Vagina (tissue), 2 donors: ENCODE results near the gene TPCN2. TPM values are rescaled to one million over a fixed set of nuclear protein-coding genes. Genes with fewer than 3 reads are reported as not detected.
A peak's percentile ranks its signal among the peaks of the same experiment; 100 is the strongest.

ENCODE experiments used
- DNase-seq, 2 donors: peaks; one replicate each; pipeline ENCODE4 v3.0.0-alpha.2; 2017; ENCODE audit errors: extremely low spot score in 2 of 2
- H3K27ac ChIP-seq: fragments of 200-600 bp; sonication (generic); one replicate; pipeline ENCODE4 v1.5.1; 2019
- H3K27me3 ChIP-seq: fragments of 200-600 bp; sonication (generic); one replicate; pipeline ENCODE4 v1.5.1; 2019
- H3K36me3 ChIP-seq, 2 donors: fragments of 200-600 bp; sonication (generic); one replicate each; pipeline ENCODE4 v1.5.1; 2017 to 2019
- H3K4me1 ChIP-seq: fragments of 200-600 bp; sonication (generic); one replicate; pipeline ENCODE4 v1.5.1; 2019
- H3K4me3 ChIP-seq, 2 donors: fragments of 200-600 bp; sonication (generic); 1 replicate in 1 of 2; 2 replicates in 1 of 2; pipeline ENCODE4 v1.5.1; 2016 to 2019
- H3K9me3 ChIP-seq: fragments of 200-600 bp; sonication (generic); one replicate; pipeline ENCODE4 v1.5.1; 2019
- CTCF ChIP-seq, 3 experiments: fragments of 450-650 bp in 2 of 3; fragments of 200-600 bp in 1 of 3; sonication (generic) in 1 of 3; IDR thresholded peaks; one replicate each; pipeline ENCODE4 v1.5.1; 2017 to 2019; ENCODE audit warnings: antibody characterized with exemption in 3 of 3, mild to moderate bottlenecking in 2 of 3, moderate library complexity in 2 of 3
- POLR2A ChIP-seq, 2 donors: fragments of 450-650 bp; IDR thresholded peaks; one replicate each; pipeline ENCODE4 v1.6.1; 2017; ENCODE audit warnings: antibody characterized with exemption in 2 of 2, mild to moderate bottlenecking in 2 of 2, moderate library complexity in 2 of 2
- POLR2AphosphoS5 ChIP-seq, 2 donors: sonication (generic); formaldehyde crosslinking; IDR thresholded peaks; one replicate each; pipeline ENCODE4 v1.9.0; 2017; ENCODE audit warnings: antibody characterized with exemption in 2 of 2, mild to moderate bottlenecking in 2 of 2, low read depth in 1 of 2; ENCODE audit not compliant: insufficient read depth in 1 of 2
- intact Hi-C: fragments of 100-400 bp; cut with DNase I; formaldehyde crosslinking; loops from one replicate; pipeline ENCODE4 v1.15.1; 2023
- total RNA-seq: library from RNA; depleted of rRNA; stranded (reverse); fragments of >200 nt; gene quantifications from one replicate; pipeline ENCODE4 v1.2.3, GENCODE V29; 2016

TPCN2 gene
- total RNA-seq, 1 donor from 2014 or later = 21.1 TPM

- TF ChIP-seq POLR2AphosphoS5 (IDR thresholded peaks at IDR 0.05; ENCODE audit: insufficient read depth in 1 of 2, low read depth in 1 of 2) (peak; percentile 65 to 81), POLR2A (IDR thresholded peaks at IDR 0.05) (no peak)
- DNase-seq = no peak
- intact Hi-C loops = loop anchor here (5.0 kb wide), 2 partner anchors 33 to 73 kb away; partner anchors contain the start of gene TPCN2
- Histone ChIP-seq H3K27me3 (no peaks in the 10 kb centered on the region), H3K36me3 (no peaks in the 10 kb centered on the region), H3K9me3 (no peaks in the 10 kb centered on the region), H3K4me3 (peak overlapping the region; percentile 62 to 63), H3K4me1 (peaks cover 43% of the 10 kb centered on the region), H3K27ac (peak overlapping the region; percentile 95)
These were observed 34.5 kb upstream of the TPCN2 start for GRCh38 chr11:69014084-69014851.

DNA sequence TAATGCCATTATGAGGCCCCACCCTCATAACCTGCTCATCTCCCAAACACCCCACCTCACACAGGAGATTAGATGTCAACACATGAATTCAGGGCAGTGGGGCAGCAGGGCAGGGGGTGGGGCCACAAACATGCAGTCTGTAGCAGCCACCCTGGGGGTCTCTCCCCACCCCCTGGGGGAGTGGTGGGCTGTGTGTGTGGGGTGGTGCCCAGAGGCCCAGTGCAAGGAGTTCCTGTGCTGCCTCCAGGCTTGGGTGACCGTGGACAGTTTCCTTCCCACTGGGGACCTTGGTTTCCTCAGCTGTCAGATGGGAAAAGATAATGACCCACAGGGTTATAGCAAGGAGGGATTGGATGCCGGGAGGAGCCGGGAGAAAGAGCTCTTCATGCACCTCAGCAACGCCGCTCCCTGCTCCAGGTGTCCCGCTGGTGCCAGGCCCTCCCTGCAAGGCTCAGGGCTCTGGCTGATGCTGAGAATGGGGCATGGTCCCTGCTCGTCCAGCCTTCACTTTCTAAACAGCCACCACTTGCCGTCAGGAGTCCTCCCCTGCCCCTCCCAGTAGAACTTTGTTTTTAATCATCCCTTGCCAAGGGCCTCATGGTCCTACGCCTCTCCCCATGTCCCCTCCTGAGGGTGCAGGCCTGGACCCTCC lies 33.7 kb upstream of the TPCN2 start:
- DNase-seq = no peak
- no peaks in the 10 kb centered on the region for H3K27me3 ChIP-seq
- H3K36me3 ChIP-seq = no peaks in the 10 kb centered on the region
- intact Hi-C loops = loop anchor here (5.0 kb wide), 2 partner anchors 32 to 72 kb away; partner anchors contain the start of gene TPCN2
- TF ChIP-seq POLR2AphosphoS5 (IDR thresholded peaks at IDR 0.05; ENCODE audit: insufficient read depth in 1 of 2, low read depth in 1 of 2) (no peak), POLR2A (IDR thresholded peaks at IDR 0.05) (no peak), CTCF (IDR thresholded peaks at IDR 0.05) (no peak)
- peak overlapping the region; percentile 95 for H3K27ac ChIP-seq
- peak overlapping the region in 1 of 2 donors; percentile 6 for H3K4me3 ChIP-seq
- no peaks in the 10 kb centered on the region for H3K9me3 ChIP-seq
- peaks cover 40% of the 10 kb centered on the region for H3K4me1 ChIP-seq

GRCh38 chr11:69017951-69018350 lies 30.8 kb upstream of the TPCN2 start:
- H3K4me1 ChIP-seq = peaks cover 31% of the 10 kb centered on the region
- DNase-seq = no peak
- H3K9me3 ChIP-seq = no peaks in the 10 kb centered on the region
- intact Hi-C loops = no loop called here
- H3K27ac ChIP-seq = peak overlapping the region; percentile 94
- no peaks in the 10 kb centered on the region for H3K36me3 ChIP-seq
- H3K4me3 ChIP-seq = no peak overlapping the region
- no peak for TF ChIP-seq POLR2AphosphoS5 (IDR thresholded peaks at IDR 0.05; ENCODE audit: insufficient read depth in 1 of 2, low read depth in 1 of 2)
- TF ChIP-seq POLR2A (IDR thresholded peaks at IDR 0.05) = no peak
- no peak for TF ChIP-seq CTCF (IDR thresholded peaks at IDR 0.05)
- no peaks in the 10 kb centered on the region for H3K27me3 ChIP-seq

DNA sequence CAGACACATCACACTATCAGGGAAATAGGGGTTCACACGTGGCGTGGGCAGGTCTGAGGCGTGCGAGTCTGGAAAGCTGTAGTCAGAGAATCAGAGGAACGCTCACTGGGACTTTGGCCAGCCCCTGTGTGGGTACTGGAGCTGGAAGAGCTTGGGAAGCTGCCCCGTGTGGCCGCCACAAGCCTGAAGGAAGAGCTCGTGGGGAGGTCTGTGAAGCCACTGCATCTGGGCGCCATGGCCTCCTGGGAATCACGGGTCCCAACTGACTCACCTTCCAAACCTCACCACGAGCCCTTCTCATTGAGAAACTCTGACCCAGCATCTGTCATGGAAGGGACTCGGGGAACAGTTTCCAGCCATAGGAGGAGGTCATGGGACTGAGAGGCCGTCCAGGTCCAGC lies 29.8 kb upstream of the TPCN2 start:
- H3K9me3 ChIP-seq = no peaks in the 10 kb centered on the region
- H3K27me3 ChIP-seq = no peaks in the 10 kb centered on the region
- peaks cover 31% of the 10 kb centered on the region for H3K4me1 ChIP-seq
- no peak overlapping the region for H3K4me3 ChIP-seq
- intact Hi-C loops = no loop called here
- peak overlapping the region; percentile 94 for H3K27ac ChIP-seq
- H3K36me3 ChIP-seq = no peaks in the 10 kb centered on the region
- TF ChIP-seq CTCF (IDR thresholded peaks at IDR 0.05) (no peak), POLR2AphosphoS5 (IDR thresholded peaks at IDR 0.05; ENCODE audit: insufficient read depth in 1 of 2, low read depth in 1 of 2) (peak; percentile 41 to 87)
- DNase-seq = no peak

DNA sequence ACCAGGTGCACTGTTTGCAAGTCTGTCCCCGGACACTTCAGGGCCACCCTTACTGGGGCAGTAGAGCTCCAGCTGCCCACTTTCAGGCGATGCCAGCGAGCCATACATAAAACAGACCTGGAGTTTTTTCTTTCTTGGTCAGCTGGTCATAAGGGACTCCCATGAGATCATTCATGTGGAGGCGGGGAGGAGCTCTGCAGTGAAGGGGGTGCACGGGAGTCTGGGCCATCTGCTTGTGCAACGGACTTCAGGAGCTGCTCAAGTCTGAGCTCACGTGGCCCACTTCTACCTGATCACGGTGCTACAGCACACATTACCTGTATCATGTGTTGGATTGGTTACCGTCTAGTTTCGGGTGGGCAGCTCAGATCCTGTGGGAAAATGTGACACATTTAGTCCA lies 26.5 kb upstream of the TPCN2 start:
- intact Hi-C loops = no loop called here
- Histone ChIP-seq H3K27me3 (no peaks in the 10 kb centered on the region), H3K36me3 (no peaks in the 10 kb centered on the region), H3K27ac (peak overlapping the region; percentile 64), H3K4me1 (peaks cover 18% of the 10 kb centered on the region), H3K9me3 (no peaks in the 10 kb centered on the region), H3K4me3 (no peak overlapping the region)
- TF ChIP-seq POLR2A (IDR thresholded peaks at IDR 0.05) (no peak), POLR2AphosphoS5 (IDR thresholded peaks at IDR 0.05; ENCODE audit: insufficient read depth in 1 of 2, low read depth in 1 of 2) (peak; percentile 55 to 77)
- no peak for DNase-seq
